ENCODE data around the gene KIT.

The KIT gene

DNA sequence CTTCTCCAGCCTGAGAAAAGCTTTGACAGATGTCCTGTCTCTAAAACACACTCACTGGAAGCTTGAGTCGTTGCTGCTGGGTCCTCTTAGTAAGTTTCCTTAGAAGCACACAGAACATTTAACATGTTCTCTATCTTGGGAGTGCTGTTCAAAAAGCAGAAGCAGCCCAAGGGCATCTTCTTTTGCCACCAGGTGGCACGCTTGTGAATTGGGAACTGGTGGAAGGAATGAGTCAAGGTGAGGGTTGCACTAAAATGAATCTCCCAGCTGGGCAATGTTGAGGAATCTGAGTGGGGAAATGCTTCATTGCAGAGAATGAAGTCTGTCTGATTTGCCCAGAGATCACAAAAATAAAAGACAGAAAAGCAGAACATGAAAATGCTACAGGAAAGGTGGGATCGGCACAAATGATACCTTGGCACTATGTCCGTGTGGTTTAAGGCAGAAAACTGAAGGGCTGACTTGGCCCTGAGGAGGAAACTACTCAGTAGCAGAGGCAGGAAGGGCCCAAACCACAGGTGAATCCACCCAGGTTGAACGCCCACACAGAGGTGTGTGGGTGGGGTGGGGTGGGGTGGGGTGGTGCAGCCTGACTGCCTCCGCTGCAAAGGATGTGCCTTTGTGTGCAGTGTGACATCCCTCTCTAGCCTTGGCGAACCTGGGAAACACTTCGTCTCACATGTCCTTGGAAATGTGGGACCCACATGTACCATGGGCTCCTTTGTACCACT lies 26.0 kb downstream of the KIT start:
- no peak for DNase-seq (ENCODE audit: low spot score)
- TF ChIP-seq, protein P1, sequence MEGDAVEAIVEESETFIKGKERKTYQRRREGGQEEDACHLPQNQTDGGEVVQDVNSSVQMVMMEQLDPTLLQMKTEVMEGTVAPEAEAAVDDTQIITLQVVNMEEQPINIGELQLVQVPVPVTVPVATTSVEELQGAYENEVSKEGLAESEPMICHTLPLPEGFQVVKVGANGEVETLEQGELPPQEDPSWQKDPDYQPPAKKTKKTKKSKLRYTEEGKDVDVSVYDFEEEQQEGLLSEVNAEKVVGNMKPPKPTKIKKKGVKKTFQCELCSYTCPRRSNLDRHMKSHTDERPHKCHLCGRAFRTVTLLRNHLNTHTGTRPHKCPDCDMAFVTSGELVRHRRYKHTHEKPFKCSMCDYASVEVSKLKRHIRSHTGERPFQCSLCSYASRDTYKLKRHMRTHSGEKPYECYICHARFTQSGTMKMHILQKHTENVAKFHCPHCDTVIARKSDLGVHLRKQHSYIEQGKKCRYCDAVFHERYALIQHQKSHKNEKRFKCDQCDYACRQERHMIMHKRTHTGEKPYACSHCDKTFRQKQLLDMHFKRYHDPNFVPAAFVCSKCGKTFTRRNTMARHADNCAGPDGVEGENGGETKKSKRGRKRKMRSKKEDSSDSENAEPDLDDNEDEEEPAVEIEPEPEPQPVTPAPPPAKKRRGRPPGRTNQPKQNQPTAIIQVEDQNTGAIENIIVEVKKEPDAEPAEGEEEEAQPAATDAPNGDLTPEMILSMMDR (IDR thresholded peaks at IDR 0.05): no peak
- Histone ChIP-seq H3K4me3 (no peak overlapping the region), H3K27ac (no peak overlapping the region)

DNA sequence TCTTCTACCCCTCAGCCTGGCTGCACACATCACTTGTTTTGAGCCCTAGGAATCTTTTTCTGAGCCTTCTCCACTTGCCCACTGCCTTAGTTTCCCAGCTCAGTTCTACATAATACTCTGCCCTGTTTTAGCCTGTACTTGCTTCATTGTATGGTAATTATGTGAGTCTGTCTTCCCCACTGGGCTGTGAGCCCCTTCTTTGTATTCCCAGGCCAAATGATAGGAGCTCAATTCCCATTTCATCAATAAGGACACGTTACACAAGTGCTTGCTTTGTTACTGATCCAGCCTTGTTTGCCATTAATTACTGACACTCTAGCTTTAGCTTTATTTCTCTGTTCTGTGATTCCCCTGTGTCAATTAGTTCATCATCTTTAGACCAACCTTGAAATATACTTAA lies 28.1 kb downstream of the KIT start:
- H3K27ac ChIP-seq: no peak overlapping the region
- no peak for DNase-seq (ENCODE audit: low spot score)
- TF ChIP-seq, protein P1 (IDR thresholded peaks at IDR 0.05): no peak
- no peak overlapping the region for H3K4me3 ChIP-seq

DNA sequence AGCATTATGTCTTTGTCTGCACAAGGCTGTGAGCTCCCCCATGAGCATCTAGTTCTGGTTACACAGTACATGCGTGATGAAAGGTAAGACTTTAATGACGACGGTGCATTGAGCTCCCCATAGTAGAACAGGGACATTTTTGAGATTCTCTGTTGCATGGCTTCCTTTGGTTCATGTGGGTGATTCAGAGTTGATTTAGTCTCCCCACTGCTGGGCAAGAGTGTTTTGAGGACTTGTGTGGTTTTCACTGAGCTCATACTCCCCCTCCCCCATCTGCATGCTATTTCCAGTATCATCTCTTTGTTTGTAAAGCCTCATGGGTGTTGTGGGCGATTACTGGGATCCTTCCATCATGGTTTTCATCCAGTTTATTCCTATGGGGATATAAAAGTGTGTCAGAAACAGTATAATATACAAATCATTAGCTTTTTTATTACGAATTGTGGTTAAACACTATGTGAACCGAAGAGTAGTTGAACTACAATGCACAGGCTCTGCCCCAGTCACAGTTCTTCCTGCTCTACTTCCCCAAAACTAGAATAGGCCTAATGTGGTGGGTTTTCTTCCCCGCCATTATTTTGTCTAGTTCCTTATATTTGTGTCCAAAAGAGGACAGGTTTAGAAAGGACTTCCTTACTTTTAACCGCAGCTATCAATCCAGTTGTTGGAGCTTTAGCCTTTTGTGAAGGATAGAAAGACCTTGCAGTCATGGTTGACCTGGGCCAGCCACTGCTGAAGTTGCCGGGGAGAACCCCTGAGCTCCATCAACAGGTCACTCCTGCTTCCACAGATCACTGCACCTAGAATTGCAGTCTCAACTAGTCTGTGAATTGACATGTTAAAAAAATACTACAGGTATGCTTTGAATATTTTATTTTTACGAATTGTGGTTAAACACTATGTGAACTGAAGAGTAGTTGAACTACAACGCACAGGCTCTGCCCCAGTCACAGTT lies 30.4 kb downstream of the KIT start:
- TF ChIP-seq, protein P1 (IDR thresholded peaks at IDR 0.05): no peak
- DNase-seq (ENCODE audit: low spot score): no peak
- H3K4me3 ChIP-seq: no peak overlapping the region
- no peak overlapping the region for H3K27ac ChIP-seq

DNA sequence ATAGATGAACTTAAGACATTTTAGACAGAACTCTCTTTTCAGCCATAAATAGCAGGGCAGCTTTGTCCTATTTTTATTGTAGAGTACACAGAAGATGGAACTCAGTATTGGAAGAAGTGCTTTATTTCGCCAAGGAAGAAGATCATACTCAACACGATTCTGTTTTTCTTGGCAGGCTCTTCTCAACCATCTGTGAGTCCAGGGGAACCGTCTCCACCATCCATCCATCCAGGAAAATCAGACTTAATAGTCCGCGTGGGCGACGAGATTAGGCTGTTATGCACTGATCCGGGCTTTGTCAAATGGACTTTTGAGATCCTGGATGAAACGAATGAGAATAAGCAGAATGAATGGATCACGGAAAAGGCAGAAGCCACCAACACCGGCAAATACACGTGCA lies 37.6 kb downstream of the KIT start:
- H3K4me3 ChIP-seq: no peak overlapping the region
- no peak for DNase-seq (ENCODE audit: low spot score)
- TF ChIP-seq, protein P1 (IDR thresholded peaks at IDR 0.05): no peak
- no peak overlapping the region for H3K27ac ChIP-seq

DNA sequence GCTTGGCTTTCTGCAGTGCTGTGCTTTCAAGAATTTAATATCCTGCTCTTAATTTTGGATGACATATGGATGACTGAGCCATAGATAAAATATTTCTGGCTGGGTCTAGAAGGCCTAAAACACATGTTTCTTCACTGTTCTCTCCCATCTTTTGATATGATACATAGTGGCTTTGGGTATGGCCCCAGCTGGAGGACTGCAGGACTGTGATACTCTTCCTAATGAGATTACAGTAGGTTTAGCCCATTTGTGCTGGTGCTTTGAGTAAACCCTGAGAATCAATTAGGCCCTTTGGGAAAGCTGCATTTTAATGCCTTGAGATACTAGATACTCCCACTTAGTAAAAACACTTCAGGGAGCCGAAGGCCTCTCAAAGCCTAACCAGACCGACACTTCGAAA lies 38.0 kb downstream of the KIT start:
- H3K27ac ChIP-seq: no peak overlapping the region
- TF ChIP-seq, protein P1 (IDR thresholded peaks at IDR 0.05): no peak
- no peak for DNase-seq (ENCODE audit: low spot score)
- no peak overlapping the region for H3K4me3 ChIP-seq

DNA sequence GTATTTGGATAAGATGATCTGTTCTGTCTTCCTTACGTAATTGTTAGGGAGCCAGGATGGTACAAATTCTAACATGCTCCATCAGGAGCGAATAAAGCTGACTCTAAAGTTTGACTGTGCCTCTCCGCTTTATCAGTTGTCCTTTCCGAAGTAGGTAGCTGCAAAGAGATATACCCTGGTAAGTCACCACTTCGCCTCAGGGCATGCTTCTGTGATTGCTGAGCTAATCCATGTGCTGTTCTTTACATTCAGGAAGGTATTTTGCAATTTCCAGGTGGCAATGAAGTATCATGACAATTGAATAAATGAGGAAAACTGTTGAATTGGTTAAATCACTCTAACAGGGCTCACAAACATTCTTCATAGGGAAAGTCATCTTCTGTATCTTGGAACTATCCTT lies 38.9 kb downstream of the KIT start:
- DNase-seq (ENCODE audit: low spot score): no peak
- TF ChIP-seq, protein P1 (IDR thresholded peaks at IDR 0.05): no peak
- H3K27ac ChIP-seq: no peak overlapping the region
- H3K4me3 ChIP-seq: no peak overlapping the region
